Gastrocnemius medialis (tissue), 4 donors: Measurements from ENCODE around the gene CLIP2.

Source experiments
- CTCF ChIP-seq, 5 experiments: fragments of 450-650 bp in 3 of 5; fragments of 200-600 bp in 2 of 5; sonication (generic) in 2 of 5; IDR thresholded peaks in 4 of 5; conservative IDR thresholded peaks in 1 of 5; 1 replicate in 4 of 5; 2 replicates in 1 of 5; pipeline ENCODE4 v1.5.1; 2016 to 2019; ENCODE audit warnings: antibody characterized with exemption in 5 of 5, mild to moderate bottlenecking in 3 of 5, moderate library complexity in 3 of 5
- POLR2A ChIP-seq, 2 donors: fragments of 450-650 bp; IDR thresholded peaks; one replicate each; pipeline ENCODE4 v1.6.1; 2017; ENCODE audit warnings: antibody characterized with exemption in 2 of 2, mild to moderate bottlenecking in 2 of 2, moderate library complexity in 2 of 2

DNA sequence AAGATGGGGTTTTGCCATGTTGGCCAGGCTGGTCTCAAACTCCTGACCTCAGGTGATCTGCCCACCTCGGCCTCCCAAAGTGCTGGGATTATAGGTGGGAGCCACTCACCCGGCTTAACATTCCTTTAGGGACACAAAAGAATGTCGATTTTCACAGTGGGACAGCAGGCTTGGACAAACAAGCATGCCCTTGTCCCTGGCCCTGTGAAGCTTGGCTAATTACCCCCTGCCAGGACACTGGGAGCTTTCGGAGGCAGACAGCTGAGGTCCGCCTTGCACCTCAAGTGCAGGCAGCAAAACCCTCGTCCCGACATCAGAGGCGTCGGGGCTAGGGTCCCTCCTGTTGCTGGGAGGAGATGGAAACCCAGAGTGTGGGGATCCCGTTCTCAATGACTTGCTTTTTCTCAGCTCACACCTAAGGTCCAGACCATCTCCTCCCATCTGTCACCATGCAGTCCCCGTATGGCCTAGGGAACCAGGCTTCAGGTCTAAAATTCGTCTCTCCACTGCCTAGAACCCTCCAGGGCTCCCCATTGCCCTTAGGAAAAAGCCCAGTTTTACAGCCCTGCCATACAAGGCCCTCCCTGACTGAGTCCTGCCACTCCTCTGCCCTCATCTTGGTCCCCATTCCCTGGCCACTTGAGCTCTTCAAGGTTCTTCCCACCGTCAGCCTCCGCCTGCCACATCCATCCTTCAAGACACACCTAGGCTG is 6.3 kb upstream of the CLIP2 start:
- no peak for TF ChIP-seq CTCF (IDR thresholded peaks at IDR 0.05 in 4 of 5, conservative IDR thresholded peaks at IDR 0.05 in 1 of 5)
- TF ChIP-seq POLR2A (IDR thresholded peaks at IDR 0.05), result no peak
